Colon (tissue), 2 donors: ENCODE results near the gene DLGAP5.

Source experiments
- FAIRE-seq: peaks from 2 replicates; lab custom pipeline; 2012; peaks lifted over from hg19 to GRCh38; lab: Jason Lieb, UNC
- donor health status: control.
- donor health status: control.

DLGAP5 gene, protein sequence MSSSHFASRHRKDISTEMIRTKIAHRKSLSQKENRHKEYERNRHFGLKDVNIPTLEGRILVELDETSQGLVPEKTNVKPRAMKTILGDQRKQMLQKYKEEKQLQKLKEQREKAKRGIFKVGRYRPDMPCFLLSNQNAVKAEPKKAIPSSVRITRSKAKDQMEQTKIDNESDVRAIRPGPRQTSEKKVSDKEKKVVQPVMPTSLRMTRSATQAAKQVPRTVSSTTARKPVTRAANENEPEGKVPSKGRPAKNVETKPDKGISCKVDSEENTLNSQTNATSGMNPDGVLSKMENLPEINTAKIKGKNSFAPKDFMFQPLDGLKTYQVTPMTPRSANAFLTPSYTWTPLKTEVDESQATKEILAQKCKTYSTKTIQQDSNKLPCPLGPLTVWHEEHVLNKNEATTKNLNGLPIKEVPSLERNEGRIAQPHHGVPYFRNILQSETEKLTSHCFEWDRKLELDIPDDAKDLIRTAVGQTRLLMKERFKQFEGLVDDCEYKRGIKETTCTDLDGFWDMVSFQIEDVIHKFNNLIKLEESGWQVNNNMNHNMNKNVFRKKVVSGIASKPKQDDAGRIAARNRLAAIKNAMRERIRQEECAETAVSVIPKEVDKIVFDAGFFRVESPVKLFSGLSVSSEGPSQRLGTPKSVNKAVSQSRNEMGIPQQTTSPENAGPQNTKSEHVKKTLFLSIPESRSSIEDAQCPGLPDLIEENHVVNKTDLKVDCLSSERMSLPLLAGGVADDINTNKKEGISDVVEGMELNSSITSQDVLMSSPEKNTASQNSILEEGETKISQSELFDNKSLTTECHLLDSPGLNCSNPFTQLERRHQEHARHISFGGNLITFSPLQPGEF

DNA sequence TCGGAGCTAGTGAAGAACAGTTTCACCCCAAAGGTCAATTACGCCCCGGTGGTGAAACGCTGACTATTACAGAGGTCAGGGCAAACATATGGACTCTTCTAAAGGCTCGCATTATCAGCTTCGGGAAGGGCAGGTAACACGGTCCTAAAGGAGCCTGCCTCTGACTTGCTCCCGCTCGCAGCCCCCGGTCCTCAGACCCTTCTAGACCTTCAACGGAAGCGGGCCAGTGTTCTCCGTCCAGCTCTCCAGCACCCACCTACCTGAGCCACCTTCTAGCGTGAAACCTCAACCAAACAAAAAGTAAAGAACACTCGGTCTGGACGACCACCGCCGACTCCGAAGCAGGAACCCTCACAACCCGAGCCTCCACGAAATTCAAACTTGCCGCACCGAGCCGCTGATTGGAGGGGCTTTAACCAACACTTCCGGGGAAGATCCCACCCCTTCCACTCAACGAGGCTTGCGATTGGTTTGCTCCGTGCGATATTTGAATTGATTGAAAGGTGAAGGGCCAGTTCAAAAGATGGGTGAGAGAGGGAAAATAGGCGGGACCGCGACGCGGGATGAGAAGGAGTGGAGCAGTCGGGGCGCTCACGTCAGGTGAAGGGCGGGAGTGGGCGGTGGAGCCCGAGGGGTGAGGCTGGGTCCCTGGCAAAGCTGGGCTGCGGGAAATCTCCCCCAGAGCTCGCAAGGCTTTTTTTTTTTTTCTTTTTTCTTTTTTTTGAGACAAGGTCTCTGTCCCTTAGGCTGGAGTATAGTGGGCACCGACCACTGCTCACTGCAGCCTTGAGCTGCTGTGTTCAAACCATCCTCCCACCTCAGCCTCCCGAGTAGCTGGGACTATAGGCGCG, at the start of gene DLGAP5:
DLGAP5 (minus strand) TSS at position 383 of the 851 bp plus-strand sequence. CDS start 2,406 bp downstream, outside the sequence.
- no peak for FAIRE-seq

DNA sequence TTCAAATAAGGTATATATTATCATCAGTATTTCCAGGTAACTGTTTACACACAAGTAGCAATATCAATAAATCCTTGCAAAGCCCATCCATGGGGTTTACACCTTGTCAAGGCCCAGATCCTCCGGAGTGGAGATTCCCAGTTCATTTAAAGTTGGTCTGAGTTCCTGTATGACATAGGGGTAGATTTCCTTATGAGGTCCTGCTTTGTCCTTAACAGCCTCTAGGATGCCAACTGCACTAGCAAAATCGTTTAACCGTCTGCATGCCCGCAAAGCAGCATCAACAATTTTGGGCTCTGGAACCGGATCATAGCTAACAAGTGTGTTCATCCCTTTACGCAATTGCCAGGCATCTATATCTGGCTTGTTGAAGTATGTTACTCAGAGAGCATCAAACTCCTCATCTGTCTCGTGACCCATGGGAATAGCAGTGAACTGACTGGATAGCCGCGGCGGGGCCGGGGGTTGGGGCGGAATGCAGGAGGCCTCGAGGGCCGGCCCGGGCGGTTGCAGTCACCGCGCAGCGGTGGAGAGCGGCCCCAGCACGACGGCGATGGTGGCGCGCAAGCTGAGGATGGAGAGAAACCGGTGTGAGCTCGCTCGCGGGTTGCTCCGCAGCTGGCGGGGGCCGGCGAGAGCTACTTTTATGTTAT, 49.3 kb upstream of the DLGAP5 start:
- no peak for FAIRE-seq

DNA sequence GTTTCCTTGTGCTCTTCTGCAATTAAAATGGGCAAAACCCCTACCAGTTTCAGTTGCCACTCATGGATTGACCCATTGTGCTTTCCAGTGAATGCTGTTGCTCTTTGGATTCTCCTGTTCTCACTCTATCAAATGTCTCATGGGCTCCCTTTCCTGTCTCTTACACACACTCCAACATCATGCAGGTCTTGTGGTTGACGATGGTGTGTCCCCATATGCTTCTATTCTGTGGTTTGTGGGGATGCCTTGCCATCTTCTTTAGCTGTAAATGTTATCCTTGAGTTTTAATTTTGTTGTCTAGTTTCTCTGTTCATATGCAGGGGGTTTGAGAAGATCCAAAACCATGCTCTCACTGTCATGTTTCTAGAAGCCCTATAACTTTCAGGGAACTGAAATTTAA, 47.9 kb upstream of the DLGAP5 start:
- FAIRE-seq, result no peak

DNA sequence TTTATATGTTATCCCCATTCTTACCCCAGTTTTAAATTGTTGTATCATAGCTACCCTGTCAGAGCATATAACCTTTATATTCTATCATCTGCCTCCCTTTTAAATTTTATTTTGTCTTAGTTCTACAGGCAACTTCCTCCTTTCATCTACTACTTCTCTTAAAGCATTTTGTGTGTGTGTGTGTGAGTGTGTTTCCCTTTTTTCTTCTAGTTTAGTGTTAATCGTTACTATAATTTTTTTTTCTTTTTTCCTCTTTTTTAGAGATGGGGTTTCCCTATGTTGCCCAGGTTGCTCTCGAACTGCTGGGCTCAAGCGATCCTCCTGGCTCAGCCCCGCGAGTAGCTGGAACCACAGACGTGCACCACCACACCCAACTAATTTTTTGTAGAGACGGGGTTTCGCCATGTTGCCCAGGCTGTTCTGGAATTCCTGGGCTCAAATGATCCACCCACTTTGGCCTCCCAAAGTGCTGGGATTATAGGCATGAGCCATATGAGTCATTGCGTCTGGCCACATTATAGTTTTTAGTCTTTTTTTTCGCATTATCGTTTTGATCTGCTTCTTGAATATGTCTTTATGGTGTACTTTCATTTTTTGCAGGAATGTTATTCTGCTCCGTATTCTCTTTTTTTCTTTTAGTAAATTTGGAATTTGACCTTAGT, 46.8 kb upstream of the DLGAP5 start:
- FAIRE-seq, result no peak

DNA sequence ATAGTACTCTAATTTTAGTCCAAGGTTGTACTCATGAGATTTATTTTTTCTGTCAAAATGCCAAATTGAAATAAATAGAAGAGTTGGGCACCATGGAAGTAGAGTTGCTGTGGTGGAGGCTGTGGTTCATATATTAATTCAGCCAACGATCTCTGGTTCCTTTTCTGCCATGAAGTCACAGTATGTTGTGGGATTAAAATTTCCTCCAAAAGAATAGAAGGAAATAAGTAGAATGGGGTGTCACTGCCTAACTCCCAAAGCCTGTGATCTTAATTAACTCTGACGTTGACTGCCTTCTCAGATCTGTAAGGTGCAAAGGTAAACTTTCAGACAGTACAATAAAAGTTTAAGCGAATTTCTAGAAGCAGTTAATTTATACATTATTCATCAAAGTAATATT, 42.2 kb upstream of the DLGAP5 start:
- no peak for FAIRE-seq

DNA sequence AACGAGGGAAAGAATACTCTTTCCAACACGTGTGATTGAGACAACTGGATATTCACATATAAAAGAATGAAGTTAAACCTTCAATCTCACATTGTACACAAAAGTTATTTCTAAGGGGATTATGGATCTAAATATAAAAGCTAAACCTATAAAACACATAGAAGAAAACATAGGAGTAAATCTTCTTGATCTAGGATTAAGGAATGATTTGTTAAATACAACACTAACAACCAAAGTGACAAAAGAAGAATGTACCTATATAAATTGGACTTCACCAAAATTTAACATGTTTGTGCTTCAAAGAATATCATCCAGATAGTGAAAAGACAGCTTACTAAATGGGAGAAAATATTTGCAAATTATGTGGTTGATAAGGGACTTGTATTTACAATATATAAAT, 36.9 kb upstream of the DLGAP5 start:
- no peak for FAIRE-seq

DNA sequence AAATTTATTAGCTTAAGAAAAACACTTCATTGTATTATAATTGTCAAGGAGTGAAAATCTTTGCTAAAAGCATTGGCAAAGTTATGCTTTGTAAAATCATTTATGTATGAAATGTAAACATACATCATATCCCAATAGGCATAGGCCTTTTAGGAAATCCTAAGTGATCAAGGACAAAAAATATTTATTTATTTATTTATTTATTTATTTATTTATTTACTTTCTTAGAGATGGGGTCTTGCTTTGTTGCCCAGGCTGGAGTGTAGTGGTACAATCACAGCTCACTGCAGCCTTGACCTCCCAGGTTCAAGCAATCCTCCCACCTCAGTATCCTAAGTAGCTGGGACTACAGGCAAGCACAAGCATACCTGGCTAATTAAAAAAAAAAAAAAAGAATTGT, 32.0 kb upstream of the DLGAP5 start:
- FAIRE-seq, result no peak

DNA sequence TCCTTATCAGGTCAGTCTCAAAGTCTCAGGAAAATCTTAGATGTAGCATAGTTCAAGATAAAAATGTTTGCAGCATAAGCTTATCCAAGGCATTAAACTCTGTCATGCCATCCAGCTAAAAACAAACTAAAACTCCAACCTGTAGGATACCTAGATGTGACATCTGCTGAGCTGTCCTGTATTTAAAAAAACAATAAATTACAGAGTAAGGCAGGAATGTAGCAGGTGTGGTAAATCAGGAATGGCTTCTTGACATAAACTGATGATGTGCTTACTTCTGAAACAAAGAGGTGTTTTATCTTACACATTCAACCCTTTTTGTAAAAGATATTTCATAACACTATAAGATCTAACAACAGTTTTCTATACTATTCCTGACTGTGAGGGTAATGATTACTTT, 30.6 kb upstream of the DLGAP5 start:
- no peak for FAIRE-seq

DNA sequence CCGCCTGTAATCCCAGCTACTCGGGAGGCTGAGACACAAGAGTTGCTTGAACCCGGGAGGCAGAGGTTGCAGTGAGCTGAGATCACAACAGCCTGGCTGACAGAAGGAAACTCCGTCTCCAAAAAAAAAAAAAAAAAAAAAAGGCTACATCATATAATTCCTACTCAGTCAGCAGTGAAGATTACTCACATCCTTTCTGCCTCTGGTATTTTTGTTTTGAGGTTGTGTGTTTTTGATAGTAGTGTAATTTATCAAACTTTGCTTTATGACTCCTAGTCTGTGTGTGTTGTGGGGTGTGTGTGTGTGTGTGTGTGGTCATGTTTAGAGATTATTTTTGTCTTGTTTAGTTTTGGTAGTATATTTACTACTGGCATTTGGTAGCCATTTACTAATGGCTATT, 29.8 kb upstream of the DLGAP5 start:
- FAIRE-seq, result no peak

DNA sequence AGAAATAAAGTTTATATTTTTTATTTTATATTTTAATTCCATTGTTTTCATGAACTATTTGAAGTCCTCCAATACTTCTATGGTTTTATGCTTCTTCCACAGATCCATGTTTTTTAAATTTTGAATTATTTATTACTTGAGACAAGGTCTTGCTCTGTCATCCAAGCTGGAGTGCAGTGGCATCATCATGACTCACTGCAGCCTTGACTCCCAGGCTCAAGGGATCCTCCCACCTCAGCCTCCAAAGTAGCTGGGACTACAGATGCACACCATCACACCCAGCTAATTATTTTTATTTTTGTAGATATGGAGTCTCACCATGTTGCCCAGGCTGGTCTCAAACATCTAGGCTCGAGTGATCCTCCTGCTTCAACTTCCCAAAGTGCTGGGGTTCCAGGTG, 28.8 kb upstream of the DLGAP5 start:
- no peak for FAIRE-seq

DNA sequence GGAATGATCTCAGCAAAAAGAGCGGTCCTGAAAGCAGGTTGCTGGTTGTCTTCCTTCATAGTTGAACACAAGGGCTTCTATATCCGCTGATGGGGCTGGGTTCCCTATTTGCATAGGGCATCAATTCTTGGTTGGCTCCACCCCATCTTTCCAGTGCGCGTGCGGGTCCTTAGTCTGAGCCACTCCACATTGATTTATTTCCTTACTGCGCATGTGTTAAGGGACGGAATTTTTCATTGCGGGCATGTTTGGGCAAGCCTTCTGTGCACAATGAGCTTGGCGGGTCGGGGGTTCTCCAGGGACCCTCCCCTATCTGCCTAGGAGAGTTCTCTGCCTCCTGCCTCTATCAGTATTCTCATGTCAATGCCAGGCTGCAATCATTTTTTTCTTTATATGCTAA, 21.2 kb upstream of the DLGAP5 start:
- FAIRE-seq, result no peak

DNA sequence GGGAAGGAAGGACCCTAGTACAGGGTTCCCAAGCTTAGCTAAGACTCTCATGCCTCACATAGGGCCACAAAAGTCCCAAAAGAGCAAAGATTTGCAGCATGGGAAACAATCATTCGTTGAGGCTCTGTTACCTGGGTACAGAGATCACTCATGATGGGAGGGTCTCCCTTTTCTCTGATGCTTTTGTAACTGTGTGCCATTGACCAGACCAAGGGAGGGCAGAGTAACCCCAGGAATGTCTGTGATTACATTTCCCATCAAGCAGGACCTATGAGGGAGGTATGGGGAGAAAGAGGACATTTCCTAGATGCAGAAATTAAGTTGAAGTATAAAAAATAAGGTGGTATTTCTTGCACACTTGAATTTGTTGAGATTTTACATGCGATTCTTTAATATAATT, 16.4 kb upstream of the DLGAP5 start:
- FAIRE-seq, result no peak

DNA sequence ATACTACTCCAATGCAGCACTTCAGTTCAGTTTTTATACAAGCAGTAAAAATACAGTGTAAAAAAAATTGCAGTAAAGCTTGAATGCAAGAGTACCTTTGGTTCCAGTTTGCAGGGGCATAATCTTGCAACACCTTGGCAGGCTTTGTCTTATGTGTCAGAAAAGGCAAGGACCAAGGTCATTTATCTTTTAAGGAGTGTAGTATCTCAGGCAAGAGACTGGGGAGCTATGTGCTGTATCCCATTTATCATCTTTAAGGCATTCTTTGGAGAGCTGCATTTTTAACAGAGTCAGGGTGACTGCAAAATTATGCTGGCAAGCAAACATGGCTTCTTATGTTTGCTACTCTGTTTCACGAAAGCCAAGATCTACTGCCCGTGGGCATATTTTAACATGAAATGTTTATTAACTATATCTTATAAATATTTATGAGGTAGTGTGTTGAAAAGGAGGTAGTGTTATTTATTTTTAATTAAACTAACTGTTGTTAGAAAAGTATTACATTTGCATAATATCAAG, 14.8 kb upstream of the DLGAP5 start:
- FAIRE-seq, result no peak

DNA sequence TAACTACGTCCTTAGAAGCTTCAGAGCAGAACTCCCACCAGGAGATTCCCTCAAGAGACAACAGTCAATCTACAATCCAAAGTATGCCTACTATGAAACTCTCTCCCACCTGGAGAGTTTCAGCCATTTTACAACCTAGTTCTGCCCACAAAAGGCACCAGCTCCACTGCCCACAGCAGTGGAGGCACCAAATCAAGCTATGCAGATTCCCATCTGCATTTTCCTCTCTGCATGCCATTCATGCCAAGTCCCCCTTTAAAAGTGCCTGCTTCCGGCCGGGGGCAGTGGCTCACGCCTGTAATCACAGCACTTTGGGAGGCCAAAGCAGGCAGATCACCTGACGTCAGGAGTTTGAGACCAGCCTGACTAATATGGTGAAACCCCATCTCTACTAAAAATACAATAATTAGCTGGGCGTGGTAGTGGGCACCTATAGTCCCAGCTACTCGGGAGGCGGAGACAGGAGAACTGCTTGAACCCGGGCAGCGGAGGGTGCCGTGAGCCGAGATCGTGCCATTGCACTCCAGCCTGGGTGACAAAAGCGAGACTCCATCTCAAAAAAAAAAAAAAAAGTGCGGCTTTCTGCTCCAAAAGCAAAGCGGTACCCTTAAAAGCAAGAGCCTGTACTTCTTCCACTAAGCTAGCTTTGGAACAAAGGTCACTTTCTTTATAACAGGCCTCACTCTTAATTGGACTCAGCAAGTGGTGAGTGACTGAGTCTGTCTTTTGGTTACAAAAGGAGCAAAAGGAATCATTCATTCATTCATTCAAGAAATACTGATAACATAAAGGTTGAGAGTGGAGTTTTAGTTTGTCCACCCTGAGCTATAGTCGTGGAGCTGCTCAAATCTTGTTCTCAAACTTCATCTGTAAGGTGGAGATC, 10.1 kb upstream of the DLGAP5 start:
- no peak for FAIRE-seq

DNA sequence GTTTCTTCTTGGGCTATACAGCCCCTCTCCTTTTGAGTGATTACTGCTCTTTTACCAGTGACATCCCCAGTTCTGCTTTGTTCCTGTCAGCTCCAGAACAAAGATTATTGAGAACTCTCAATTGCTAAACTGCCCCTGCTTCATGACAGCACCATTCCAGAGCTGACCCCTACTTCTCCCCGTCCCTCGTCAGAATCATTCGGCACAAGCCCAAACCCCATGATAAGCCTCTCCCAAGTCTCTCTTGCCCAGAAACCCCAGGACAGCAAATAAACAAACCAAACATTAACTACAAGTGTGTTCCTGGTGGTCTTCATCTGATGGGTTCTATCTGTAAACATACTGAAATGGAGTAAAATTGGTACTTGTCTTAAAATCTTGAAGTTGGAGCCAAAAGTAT, 9.3 kb upstream of the DLGAP5 start:
- no peak for FAIRE-seq

DNA sequence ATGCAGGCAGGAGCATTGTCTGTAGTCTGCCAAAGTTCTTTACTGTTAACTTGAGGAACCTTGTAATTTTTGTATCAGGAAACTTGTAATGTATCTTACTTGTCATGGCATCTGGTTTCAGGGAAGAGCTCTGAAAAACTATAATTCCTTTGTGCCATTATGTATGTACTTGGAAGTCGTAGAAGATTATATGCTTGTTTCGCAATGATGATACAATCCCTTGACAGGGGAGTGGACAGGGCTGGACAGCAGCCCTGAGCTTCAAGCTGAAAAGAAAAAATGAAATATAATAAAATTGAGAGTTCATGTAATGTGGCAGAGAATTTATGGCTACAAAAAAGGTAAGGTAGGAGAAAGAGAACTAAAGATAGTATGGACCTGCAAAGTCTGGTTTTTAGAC, 7.4 kb upstream of the DLGAP5 start:
- no peak for FAIRE-seq

DNA sequence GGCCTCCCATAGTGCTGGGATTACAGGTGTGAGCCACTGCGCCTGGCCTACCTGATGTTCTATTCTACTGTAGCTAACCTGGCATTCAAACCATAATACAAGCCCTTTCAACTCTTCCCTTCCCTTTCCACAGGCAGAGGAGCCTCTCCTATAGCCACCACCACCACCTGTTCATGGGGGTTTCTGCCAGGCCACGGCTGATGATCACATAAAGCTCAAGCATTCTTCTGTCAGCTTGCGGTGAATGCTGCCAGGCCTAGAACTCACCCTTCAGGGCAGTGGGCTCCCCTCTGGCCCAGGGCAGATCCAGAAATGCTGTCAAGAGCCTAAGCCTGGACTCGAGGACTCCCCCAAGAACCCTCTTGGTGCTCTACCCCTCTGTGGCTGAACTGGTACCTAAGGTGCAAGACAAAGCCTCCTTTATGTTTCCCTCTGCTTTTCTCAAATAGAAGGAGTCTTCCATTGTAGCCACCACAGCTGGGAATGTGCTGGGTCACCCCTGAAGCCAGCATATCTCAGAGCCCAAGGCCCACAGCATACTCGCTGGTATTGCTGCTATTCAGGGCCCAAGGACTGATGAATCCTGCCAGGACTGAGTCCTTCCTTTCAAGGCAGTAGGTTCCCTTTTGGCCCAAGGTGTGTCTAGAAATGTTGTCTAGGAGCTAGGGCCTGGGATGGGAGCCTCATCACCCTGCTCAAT, 3.4 kb upstream of the DLGAP5 start:
- FAIRE-seq, result no peak

DNA sequence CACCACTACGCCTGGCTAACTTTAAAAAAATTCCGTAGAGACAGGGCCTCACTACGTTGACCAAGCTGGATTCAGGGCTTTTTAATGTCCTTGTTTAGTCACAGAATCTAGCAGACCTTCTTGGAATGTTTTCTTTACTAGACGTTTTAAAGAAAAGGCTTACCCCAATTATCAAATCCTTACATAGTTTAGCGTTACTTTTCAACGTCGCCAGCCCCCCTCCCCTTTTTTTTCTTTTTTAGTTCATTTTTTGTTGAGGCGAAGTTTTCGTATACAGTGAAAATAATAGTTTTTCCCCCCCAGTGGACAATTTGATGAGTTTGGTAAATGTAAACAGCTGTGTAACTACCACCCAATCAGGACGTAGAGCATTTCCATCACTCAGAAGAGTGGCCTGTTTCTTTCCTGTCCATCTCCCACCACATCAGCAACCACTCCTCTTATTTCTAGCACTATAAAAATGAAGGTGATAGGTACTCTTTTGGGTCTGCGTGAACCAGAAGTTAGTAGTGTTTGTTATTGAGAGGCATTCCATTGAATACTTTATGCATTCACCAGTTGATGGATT, 753 bp upstream of the DLGAP5 start:
- FAIRE-seq, result no peak

DNA sequence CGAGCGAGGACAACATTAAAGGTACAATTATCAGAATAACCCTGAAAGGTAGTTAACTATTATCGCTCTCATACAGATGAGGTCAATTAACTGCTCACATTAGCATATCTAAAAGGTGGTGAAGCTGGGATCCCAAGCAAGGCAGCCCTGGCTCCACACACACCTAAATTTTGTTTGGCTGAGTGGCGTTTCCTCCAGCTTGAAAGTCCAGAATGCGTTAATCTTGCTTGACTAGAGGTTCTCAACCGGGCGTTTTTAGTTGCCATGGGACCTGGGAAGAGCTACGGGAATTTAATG, 531 bp downstream of the DLGAP5 start:
- FAIRE-seq, result no peak
